HepG2 (cell line): ENCODE data around the gene KRI1. TPM values are rescaled to one million over a fixed set of nuclear protein-coding genes. Genes with fewer than 3 reads are reported as not detected.
A peak's percentile ranks its signal among the peaks of the same experiment; 100 is the strongest.

Source experiments
- BRCA1 ChIP-seq: sonication (generic); formaldehyde crosslinking; IDR thresholded peaks from 2 replicates; pipeline ENCODE4 v1.4.0; 2020; ENCODE audit warnings: missing genetic modification reagents
- CEBPG ChIP-seq: IDR thresholded peaks from 2 replicates; pipeline ENCODE4 v1.6.1; 2016
- CTCF ChIP-seq: sonication (generic); formaldehyde crosslinking; IDR thresholded peaks from 2 replicates; pipeline ENCODE4 v1.5.0; 2020; ENCODE audit warnings: mild to moderate bottlenecking, missing genetic modification reagents, moderate library complexity
- HDAC2 ChIP-seq: sonication (generic); formaldehyde crosslinking; IDR thresholded peaks from 2 replicates; pipeline ENCODE4 v1.4.0; 2020; ENCODE audit warnings: missing genetic modification reagents
- PHF21A ChIP-seq: sonication (generic); formaldehyde crosslinking; IDR thresholded peaks from 2 replicates; pipeline ENCODE4 v1.5.0; 2020; ENCODE audit warnings: mild to moderate bottlenecking, missing genetic modification reagents
- RAD21 ChIP-seq: fragments of 450-650 bp; formaldehyde crosslinking; IDR thresholded peaks from 2 replicates; pipeline ENCODE4 v1.5.0; 2020; ENCODE audit warnings: mild to moderate bottlenecking
- SALL1 ChIP-seq: sonication (generic); formaldehyde crosslinking; IDR thresholded peaks from 2 replicates; pipeline ENCODE4 v1.8.0; 2022; ENCODE audit warnings: mild to moderate bottlenecking, missing genetic modification reagents
- TFDP1 ChIP-seq: IDR thresholded peaks from 2 replicates; pipeline ENCODE4 v1.6.1; 2016; ENCODE audit warnings: missing compliant biosample characterization, missing genetic modification reagents, borderline replicate concordance
- THAP7 ChIP-seq: sonication (generic); formaldehyde crosslinking; IDR thresholded peaks from 2 replicates; pipeline ENCODE4 v1.8.1; 2023; ENCODE audit warnings: mild to moderate bottlenecking, missing genetic modification reagents
- TOE1 ChIP-seq: sonication (generic); formaldehyde crosslinking; IDR thresholded peaks from 2 replicates; pipeline ENCODE4 v1.4.0; 2020; ENCODE audit warnings: mild to moderate bottlenecking, missing genetic modification reagents
- TOPORS ChIP-seq: sonication (generic); formaldehyde crosslinking; IDR thresholded peaks from 2 replicates; pipeline ENCODE4 v1.8.0; 2023; ENCODE audit warnings: mild to moderate bottlenecking, missing genetic modification reagents
- ZBTB4 ChIP-seq: sonication (generic); formaldehyde crosslinking; IDR thresholded peaks from 2 replicates; pipeline ENCODE4 v1.4.0; 2020; ENCODE audit warnings: missing genetic modification reagents, mild to moderate bottlenecking, borderline replicate concordance
- ZNF605 ChIP-seq: sonication (generic); formaldehyde crosslinking; IDR thresholded peaks from 2 replicates; pipeline ENCODE4 v1.8.0; 2022; ENCODE audit warnings: mild to moderate bottlenecking, missing genetic modification reagents
- ZNF646 ChIP-seq: sonication (generic); formaldehyde crosslinking; IDR thresholded peaks from 2 replicates; pipeline ENCODE4 v1.9.0; 2021; ENCODE audit warnings: mild to moderate bottlenecking, missing genetic modification reagents
- ZNF883 ChIP-seq: sonication (generic); formaldehyde crosslinking; IDR thresholded peaks from 2 replicates; pipeline ENCODE4 v1.5.1; 2020; ENCODE audit warnings: mild to moderate bottlenecking, missing genetic modification reagents; ENCODE audit errors: not compliant biosample characterization
- polyA plus RNA-seq, 8 experiments: library from polyadenylated mRNA; depleted of rRNA in 3 of 8; stranded (reverse) in 7 of 8; unstranded in 1 of 8; fragments of >200 nt; fragmentation: Illumina TruSeq in 4 of 8; extraction: Trizol in 4 of 8; gene quantifications; 2 replicates each; pipeline versions ENCODE4 v1.2.1 to v1.2.3, GENCODE V29; 2011 to 2016; ENCODE audit warnings: low read depth in 4 of 8, missing spikeins in 1 of 8, mixed read lengths in 1 of 8; ENCODE audit not compliant: insufficient read depth in 1 of 8
- total RNA-seq, 5 experiments: library from RNA; depleted of rRNA; stranded (reverse); fragments of >200 nt; fragmentation: Illumina TruSeq; extraction: Trizol; gene quantifications; 2 replicates each; pipeline ENCODE4 v1.2.3, GENCODE V29; 2016; ENCODE audit warnings: low read depth in 1 of 5

Gene KRI1
- total and polyA plus RNA-seq, 2 of the 13 experiments (the other 11 are each of a cell fraction or from before 2014, with no cell fraction given), result 9.1 to 11.7 TPM

- TF ChIP-seq TOE1, result no peak
- TF ChIP-seq ZNF883, result peak; percentile 18
- TF ChIP-seq ZNF605 (CRISPR knock-in tag), result no peak
- peak; percentile 15; the same call in 1 of the 2 replicates for TF ChIP-seq HDAC2
- peak; percentile 64 for TF ChIP-seq SALL1
- 0 out of 2 replicates have a peak, but pooled peaks have one; percentile 63 for TF ChIP-seq THAP7
- no peak for TF ChIP-seq ZNF646 (CRISPR knock-in tag)
- TF ChIP-seq PHF21A (CRISPR knock-in tag), result peak; percentile 51; the same call in 1 of the 2 replicates
- TF ChIP-seq RAD21, result peak; percentile 96
- 0 out of 2 replicates have a peak, but pooled peaks have one; percentile 32 for TF ChIP-seq TOPORS (CRISPR knock-in tag)
- TF ChIP-seq CTCF (CRISPR knock-in tag), result peak; percentile 97
- TF ChIP-seq CEBPG (CRISPR knock-in tag), result peak; percentile 43; the same call in 1 of the 2 replicates
- TF ChIP-seq BRCA1 (CRISPR knock-in tag), result no peak
- peak; percentile 68; the same call in 1 of the 2 replicates for TF ChIP-seq ZBTB4
- peak; percentile 55; the same call in 1 of the 2 replicates for TF ChIP-seq TFDP1 (CRISPR knock-in tag)
Measured at GRCh38 chr19:10580979-10581631, 15.3 kb upstream of the KRI1 start (continued).
